GM21529 (cell line): ENCODE results near the gene CCDC85C.

Experiments used
- ATAC-seq: cut with Tn5 transposase; IDR thresholded peaks from one replicate; pipeline ENCODE4 v1.9.1; 2021; ENCODE audit not compliant: unreplicated experiment

The CCDC85C gene

GRCh38 chr14:99632410-99633035 lies 28.5 kb upstream of the CCDC85C start:
- ATAC-seq, result no peak

GRCh38 chr14:99630202-99630601 lies 26.2 kb upstream of the CCDC85C start:
- ATAC-seq, result no peak

GRCh38 chr14:99628887-99629618 lies 25.0 kb upstream of the CCDC85C start:
- peak; percentile 59 for ATAC-seq

- ATAC-seq, result no peak
These were observed 23.7 kb upstream of the CCDC85C start for GRCh38 chr14:99627510-99628381.

GRCh38 chr14:99627100-99627499 lies 23.1 kb upstream of the CCDC85C start:
- no peak for ATAC-seq

- ATAC-seq, result no peak
These were observed 22.1 kb upstream of the CCDC85C start for GRCh38 chr14:99626041-99626648.

GRCh38 chr14:99625476-99625875 lies 21.5 kb upstream of the CCDC85C start:
- no peak for ATAC-seq

- ATAC-seq, result no peak
These were observed 21.0 kb upstream of the CCDC85C start for GRCh38 chr14:99624971-99625370.

GRCh38 chr14:99624024-99624423 lies 20.0 kb upstream of the CCDC85C start:
- ATAC-seq, result no peak

- ATAC-seq, result no peak
These were observed 17.9 kb upstream of the CCDC85C start for GRCh38 chr14:99621948-99622347.

- ATAC-seq, result no peak
These were observed 16.1 kb upstream of the CCDC85C start for GRCh38 chr14:99619835-99620834.

- ATAC-seq, result no peak
These were observed 13.1 kb upstream of the CCDC85C start for GRCh38 chr14:99616832-99617800.

- no peak for ATAC-seq
These were observed 11.6 kb upstream of the CCDC85C start for GRCh38 chr14:99615497-99616157.

- no peak for ATAC-seq
These were observed 8.8 kb upstream of the CCDC85C start for GRCh38 chr14:99612738-99613330.

- no peak for ATAC-seq
These were observed 8.2 kb upstream of the CCDC85C start for GRCh38 chr14:99612071-99612737.

GRCh38 chr14:99611646-99612045 lies 7.6 kb upstream of the CCDC85C start:
- ATAC-seq, result no peak
